DMS 273 (cell line): ENCODE measurements around the gene LRRC1.

Experiments used
- DNase-seq: peaks from one replicate; lab custom pipeline; 2025; ENCODE audit not compliant: unreplicated experiment; lab: John Stamatoyannopoulos, UW

LRRC1 gene

GRCh38 chr6:53877151-53877550 lies 82.3 kb downstream of the LRRC1 start:
- DNase-seq = no peak

- DNase-seq = no peak
Observed at GRCh38 chr6:53878808-53879207, 84.0 kb downstream of the LRRC1 start.

GRCh38 chr6:53879608-53880007 lies 84.8 kb downstream of the LRRC1 start:
- DNase-seq = no peak

- no peak for DNase-seq
Observed at GRCh38 chr6:53887316-53887715, 92.5 kb downstream of the LRRC1 start.

- no peak for DNase-seq
Observed at GRCh38 chr6:53888931-53889330, 94.1 kb downstream of the LRRC1 start.

- no peak for DNase-seq
Observed at GRCh38 chr6:53889365-53889764, 94.6 kb downstream of the LRRC1 start.

GRCh38 chr6:53892707-53893106 lies 97.9 kb downstream of the LRRC1 start:
- no peak for DNase-seq

- peak; percentile 73 for DNase-seq
Observed at GRCh38 chr6:53894091-53894490, 99.3 kb downstream of the LRRC1 start.

- no peak for DNase-seq
Observed at GRCh38 chr6:53896196-53896595, 101.4 kb downstream of the LRRC1 start.

- no peak for DNase-seq
Observed at GRCh38 chr6:53898026-53898795, 103.4 kb downstream of the LRRC1 start.

GRCh38 chr6:53899512-53899911 lies 104.7 kb downstream of the LRRC1 start:
- DNase-seq = no peak

- no peak for DNase-seq
Observed at GRCh38 chr6:53903357-53903756, 108.6 kb downstream of the LRRC1 start.

- DNase-seq = peak; percentile 38
Observed at GRCh38 chr6:53906103-53906502, 111.3 kb downstream of the LRRC1 start.

- DNase-seq = no peak
Observed at GRCh38 chr6:53906842-53907241, 112.0 kb downstream of the LRRC1 start.

GRCh38 chr6:53910834-53911233 lies 116.0 kb downstream of the LRRC1 start:
- DNase-seq = no peak

GRCh38 chr6:53912661-53913060 lies 117.9 kb downstream of the LRRC1 start:
- no peak for DNase-seq

GRCh38 chr6:53913286-53913685 lies 118.5 kb downstream of the LRRC1 start:
- no peak for DNase-seq

- DNase-seq = no peak
Observed at GRCh38 chr6:53915026-53915691, 120.4 kb downstream of the LRRC1 start.

GRCh38 chr6:53916804-53917463 lies 122.1 kb downstream of the LRRC1 start:
- DNase-seq = no peak

- no peak for DNase-seq
Observed at GRCh38 chr6:53917464-53917842, 122.6 kb downstream of the LRRC1 start.

- DNase-seq = no peak
Observed at GRCh38 chr6:53918854-53919510, 124.2 kb downstream of the LRRC1 start.
